Rectal smooth muscle tissue (tissue), 1 donor: ENCODE measurements around the gene SAMD4A.

Experiments used
- H3K27ac ChIP-seq: one replicate; pipeline ENCODE4 v1.7.0; 2013; ENCODE audit warnings: low read depth, low read length, inconsistent platforms
- H3K27me3 ChIP-seq: one replicate; pipeline ENCODE4 v1.7.0; 2013; ENCODE audit warnings: low read length; ENCODE audit not compliant: control insufficient read depth, insufficient read depth
- H3K36me3 ChIP-seq: one replicate; pipeline ENCODE4 v1.7.0; 2013; ENCODE audit warnings: low read length; ENCODE audit not compliant: control insufficient read depth, insufficient read depth
- H3K4me1 ChIP-seq: one replicate; pipeline ENCODE4 v1.7.0; 2013; ENCODE audit warnings: low read length; ENCODE audit not compliant: control insufficient read depth, insufficient read depth
- H3K4me3 ChIP-seq: one replicate; pipeline ENCODE4 v1.7.0; 2013; ENCODE audit warnings: low read length
- H3K9ac ChIP-seq: one replicate; pipeline ENCODE4 v1.7.0; 2013; ENCODE audit warnings: low read length

Gene SAMD4A

DNA sequence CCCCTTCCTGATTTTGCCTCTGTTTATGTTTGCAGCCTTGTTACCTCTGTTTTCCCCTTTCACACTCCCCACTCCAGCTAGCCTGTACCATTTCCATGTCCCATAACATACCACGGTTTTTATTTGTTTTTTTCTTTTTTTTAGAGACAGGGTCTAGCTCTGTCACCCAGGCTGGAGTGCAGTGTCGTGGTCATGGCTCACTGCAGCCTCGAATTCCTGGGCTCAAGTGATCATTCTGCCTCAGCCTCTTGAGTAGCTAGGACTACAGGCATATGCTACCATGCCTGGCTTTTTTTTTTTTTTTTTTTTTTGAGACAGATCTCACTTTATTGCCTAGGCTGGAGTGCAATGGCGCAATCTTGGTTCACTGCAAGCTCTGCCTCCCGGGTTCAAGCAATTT, 18.4 kb upstream of the SAMD4A start:
- Histone ChIP-seq H3K27ac (no peak overlapping the region), H3K27me3 (no peaks in the 10 kb centered on the region), H3K36me3 (no peaks in the 10 kb centered on the region), H3K9ac (no peak overlapping the region), H3K4me1 (no peaks in the 10 kb centered on the region), H3K4me3 (no peak overlapping the region)

DNA sequence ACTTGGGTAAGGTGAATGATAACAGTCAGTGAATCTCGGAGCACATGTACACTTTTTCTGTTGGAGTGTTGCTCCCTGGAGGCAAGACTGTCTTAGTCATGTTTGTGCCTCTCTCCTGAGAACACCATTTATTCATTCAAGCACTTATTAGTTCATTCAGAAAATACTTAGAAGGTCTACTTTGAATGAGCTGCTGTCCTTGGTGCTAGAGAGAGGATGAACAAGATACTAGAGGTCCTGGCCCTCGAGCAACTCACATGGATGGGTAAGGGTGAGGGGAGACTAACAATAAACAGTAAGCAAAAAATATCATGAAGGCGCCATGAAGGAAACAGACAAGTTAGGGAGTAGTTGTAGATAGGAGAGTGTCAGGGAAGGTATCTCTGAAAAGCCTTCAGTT, 17.1 kb upstream of the SAMD4A start:
- Histone ChIP-seq H3K4me3 (no peak overlapping the region), H3K9ac (no peak overlapping the region), H3K27ac (no peak overlapping the region), H3K36me3 (no peaks in the 10 kb centered on the region), H3K27me3 (no peaks in the 10 kb centered on the region), H3K4me1 (no peaks in the 10 kb centered on the region)

DNA sequence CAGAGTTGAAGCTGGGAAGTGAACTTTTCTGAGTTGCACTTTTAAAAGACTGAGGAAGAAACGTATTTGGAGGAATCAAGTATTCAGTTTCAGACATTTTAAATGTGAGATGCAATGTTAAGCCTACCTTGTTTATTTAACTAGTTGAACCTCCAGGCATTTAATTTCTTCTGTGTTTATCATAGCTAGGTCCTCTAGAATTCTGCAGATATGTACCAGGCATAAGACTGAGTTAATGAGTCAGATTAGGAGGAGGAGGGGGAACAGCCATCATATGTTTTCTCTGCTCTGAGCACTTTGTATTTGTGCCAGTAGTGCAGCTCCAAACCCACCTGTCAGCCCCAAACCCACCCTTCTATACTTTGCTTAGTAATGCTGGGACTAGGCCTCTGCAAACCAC, 16.4 kb upstream of the SAMD4A start:
- H3K4me3 ChIP-seq: no peak overlapping the region
- no peaks in the 10 kb centered on the region for H3K36me3 ChIP-seq
- H3K9ac ChIP-seq: no peak overlapping the region
- H3K4me1 ChIP-seq: no peaks in the 10 kb centered on the region
- H3K27me3 ChIP-seq: no peaks in the 10 kb centered on the region
- H3K27ac ChIP-seq: no peak overlapping the region

DNA sequence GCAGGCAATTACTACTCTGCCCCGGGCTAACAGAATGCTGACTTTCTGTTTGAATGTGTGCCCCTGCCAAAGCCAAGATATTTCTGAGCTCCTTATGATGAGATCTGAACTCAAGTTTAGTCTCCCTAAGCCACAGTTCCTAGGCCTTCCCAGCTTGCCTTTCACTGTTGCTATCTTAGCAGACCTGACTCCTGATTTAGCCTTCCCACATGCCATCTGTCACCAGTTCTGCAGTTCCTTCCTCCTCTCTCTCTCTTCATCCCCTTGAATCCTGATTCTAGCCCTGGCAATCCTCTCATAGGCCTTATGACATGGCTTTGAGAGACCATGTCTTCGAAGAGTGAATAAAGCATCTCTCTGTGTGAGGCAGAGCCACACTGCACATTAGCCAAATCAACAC, 12.5 kb upstream of the SAMD4A start:
- Histone ChIP-seq H3K9ac (no peak overlapping the region), H3K36me3 (no peaks in the 10 kb centered on the region), H3K4me3 (no peak overlapping the region), H3K27ac (no peak overlapping the region), H3K27me3 (no peaks in the 10 kb centered on the region), H3K4me1 (no peaks in the 10 kb centered on the region)

DNA sequence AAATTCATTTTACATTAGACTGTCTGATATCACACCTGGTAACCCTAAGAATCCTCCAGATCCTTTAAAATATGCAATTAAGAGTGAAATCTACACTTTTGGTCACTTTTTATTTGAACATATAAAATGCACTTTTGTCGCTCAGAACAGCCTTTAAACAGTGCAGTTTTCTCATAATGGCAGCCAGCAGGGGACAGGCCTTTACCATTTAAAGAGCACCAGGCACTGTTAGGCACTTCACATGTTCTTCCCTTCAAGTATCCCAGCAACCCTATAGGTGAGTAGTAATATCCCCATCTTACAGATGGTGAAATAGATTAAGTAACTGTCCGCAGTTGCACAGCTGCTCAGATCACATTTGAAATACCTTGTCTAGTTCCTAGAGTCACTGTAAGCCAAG, 11.3 kb upstream of the SAMD4A start:
- Histone ChIP-seq H3K27me3 (no peaks in the 10 kb centered on the region), H3K4me3 (no peak overlapping the region), H3K36me3 (no peaks in the 10 kb centered on the region), H3K9ac (no peak overlapping the region), H3K4me1 (no peaks in the 10 kb centered on the region), H3K27ac (no peak overlapping the region)

DNA sequence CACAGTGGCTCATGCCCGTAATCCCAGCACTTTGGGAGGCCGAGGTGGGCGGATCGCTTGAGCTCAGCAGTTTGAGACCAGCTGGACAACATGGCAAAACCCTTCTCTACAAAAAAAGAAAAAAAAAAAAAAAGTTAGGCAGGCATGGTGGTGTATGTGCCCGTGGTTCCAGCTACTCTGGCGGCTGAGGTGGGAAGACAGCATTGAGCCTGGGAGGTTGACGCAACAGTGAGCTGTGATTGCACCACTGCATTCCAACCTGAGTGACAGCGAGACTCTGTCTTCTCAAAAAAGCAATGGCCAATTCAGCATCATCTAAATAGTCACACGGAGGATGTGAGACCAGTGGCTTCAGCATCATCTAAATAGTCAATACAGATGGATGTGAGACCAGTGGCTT, 10.4 kb upstream of the SAMD4A start:
- Histone ChIP-seq H3K4me1 (no peaks in the 10 kb centered on the region), H3K27ac (no peak overlapping the region), H3K36me3 (no peaks in the 10 kb centered on the region), H3K27me3 (no peaks in the 10 kb centered on the region), H3K4me3 (no peak overlapping the region), H3K9ac (no peak overlapping the region)

DNA sequence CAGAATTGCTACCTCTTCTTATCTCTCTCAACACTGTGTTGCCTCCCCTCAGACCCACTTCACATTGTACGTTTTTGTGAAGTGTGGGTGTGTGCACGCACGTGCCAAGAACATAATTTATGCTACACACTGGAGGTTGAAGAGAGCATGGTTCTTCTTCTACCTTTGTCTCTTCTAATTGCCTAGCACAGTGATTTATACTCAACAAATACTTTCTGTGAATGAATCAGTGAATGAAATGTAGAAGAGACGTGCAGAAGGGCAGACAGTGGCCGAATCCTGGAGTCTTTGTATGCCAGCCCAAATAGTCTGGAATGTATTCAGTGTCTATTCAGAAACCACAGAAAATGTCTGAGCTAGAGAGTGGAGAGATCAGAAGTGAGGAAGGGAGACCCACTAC, 4.6 kb upstream of the SAMD4A start:
- H3K4me3 ChIP-seq: no peak overlapping the region
- peaks cover 8% of the 10 kb centered on the region for H3K4me1 ChIP-seq
- H3K27me3 ChIP-seq: no peaks in the 10 kb centered on the region
- H3K36me3 ChIP-seq: no peaks in the 10 kb centered on the region
- no peak overlapping the region for H3K27ac ChIP-seq
- no peak overlapping the region for H3K9ac ChIP-seq

DNA sequence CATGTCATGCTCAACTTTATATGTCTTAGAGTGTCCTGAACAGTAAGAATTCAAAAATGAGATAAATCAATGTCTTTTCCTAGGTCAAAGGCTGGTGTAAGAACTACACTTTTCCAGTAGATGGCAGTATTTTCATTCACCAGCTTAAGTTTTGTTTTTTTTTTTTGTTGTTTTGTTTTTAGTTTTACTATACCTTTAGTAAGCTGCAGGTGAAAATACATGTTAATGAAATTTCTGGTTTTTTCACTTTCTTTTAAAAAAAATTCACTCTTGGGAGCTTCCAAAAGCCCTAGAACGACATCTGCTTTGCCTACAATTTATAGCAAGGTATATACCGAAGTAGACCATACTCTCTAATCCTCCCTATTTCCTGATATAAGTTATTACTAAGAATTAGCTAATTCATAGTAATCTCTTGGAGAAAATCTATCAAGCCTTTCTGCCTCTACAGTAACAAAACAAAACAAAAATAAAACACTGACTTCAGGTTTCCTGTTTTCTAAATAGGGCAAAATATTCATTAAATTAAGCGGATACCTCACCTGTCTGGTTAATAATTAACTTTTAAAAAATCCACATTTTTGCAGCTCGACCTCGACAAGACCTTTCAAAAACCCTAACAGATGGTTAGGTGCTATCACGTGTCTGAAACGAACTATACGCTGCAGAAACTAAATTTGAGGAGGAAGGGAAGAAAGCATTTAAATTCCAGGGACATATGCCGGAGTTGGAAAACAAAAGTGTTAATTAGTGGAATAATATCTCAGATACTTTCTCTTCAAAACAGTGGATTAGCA, 2.7 kb upstream of the SAMD4A start:
- Histone ChIP-seq H3K4me1 (peaks cover 12% of the 10 kb centered on the region), H3K4me3 (peak overlapping the region; percentile 95), H3K27ac (peak overlapping the region; percentile 99), H3K9ac (peak overlapping the region; percentile 94), H3K27me3 (no peaks in the 10 kb centered on the region), H3K36me3 (no peaks in the 10 kb centered on the region)

DNA sequence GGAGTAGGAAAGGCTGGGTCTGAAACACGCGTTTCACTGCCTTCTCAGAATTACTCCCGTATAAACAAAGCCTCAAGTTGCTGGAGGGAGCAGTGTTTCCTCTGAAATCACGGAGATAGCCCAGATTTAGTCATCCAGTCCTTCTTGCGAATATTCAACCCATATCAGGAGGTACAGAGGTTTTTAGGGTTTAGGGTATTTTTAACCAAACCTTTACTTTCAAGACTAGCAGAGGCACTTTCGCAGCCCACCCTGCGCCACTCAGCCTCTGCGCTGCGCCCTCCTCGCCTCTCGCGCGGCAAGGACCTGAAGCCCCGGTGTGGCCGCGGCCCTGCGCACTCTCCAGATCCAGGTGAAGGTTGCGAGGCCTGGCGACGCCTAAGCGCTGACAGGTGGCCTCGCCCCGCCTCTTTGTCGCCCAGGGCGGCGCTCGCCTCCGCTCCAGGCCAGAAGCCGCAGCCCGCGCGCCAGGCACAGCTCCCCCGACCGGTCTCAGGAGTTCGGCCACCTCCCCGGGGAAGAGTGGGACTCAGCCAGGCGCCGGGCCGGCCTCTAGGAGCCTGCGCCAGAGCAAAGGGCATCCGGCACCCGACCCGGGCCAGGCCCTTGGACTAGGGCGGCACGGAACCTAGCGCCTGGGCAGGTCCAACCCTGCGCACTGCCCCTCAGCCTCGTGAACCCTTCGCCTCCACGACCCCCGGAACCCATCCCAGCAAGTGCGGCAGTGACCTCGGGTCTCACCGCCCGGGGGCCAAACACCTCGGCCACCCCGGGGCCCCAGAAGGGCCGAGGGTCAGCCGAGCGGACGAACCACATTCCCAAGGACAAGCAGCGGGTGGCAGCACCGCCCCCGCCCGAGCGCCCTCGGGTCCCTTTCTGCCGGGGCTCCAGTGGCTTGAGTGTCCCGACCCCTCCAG, 1.8 kb upstream of the SAMD4A start:
- peak overlapping the region; percentile 95 for H3K4me3 ChIP-seq
- peak overlapping the region; percentile 99 for H3K27ac ChIP-seq
- no peaks in the 10 kb centered on the region for H3K27me3 ChIP-seq
- H3K4me1 ChIP-seq: peaks cover 19% of the 10 kb centered on the region
- no peaks in the 10 kb centered on the region for H3K36me3 ChIP-seq
- peak overlapping the region; percentile 94 for H3K9ac ChIP-seq

DNA sequence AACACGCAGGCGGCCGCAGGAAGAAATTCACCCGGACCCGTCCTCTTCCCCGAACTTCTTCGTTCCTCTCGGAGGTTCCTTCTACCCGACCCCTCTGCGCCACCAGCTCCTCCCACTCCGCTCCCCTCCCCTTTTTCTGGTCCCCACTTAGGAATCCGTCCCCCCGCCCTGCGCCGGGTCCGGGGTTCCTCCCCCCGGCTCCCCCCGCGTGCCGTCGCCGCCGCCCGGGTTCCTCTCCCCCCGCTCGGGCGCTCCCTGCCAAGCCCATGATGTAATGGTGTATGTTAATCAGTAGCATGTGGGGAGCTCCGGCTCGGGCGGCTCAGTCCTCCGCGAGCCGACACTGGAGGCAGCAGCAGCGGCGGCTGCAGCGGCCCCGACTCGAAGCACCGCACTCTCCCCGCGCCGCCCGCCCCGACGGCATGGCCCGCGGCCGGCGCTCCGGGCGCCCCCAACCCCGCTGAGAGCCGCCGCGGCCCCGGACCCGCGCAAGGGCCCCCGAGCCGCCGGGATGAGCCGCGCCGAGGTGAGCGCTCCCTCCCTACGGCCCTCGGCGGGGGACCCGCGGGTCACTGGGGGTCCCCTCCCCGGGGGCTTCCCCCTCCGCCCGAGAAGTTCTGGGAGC, 1.0 kb upstream of the SAMD4A start:
- peak overlapping the region; percentile 94 for H3K9ac ChIP-seq
- H3K27me3 ChIP-seq: no peaks in the 10 kb centered on the region
- peak overlapping the region; percentile 95 for H3K4me3 ChIP-seq
- H3K4me1 ChIP-seq: peaks cover 22% of the 10 kb centered on the region
- no peaks in the 10 kb centered on the region for H3K36me3 ChIP-seq
- H3K27ac ChIP-seq: peak overlapping the region; percentile 99

DNA sequence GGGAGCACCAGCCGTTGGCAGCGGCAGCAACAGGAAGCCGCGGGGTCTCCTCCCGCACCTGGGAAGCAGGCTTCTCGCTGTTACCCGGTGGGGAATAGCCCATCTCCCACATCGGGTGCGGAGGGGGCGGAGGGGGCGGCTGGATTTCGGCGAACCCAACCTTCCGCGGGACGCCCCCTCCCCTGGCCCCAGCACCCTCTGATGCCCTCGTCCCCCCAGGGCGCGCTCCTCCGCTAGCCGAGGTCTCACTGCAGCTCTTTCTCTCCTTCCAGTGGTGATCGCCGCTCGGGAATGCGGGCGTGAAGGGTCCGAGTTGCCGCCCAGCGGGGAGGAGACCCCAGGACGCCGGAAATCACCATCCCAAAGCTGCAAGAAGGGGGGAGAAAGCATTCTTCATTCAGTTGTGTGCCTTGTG, 303 bp downstream of the SAMD4A start:
- peak overlapping the region; percentile 90 for H3K4me3 ChIP-seq
- no peaks in the 10 kb centered on the region for H3K36me3 ChIP-seq
- peaks cover 22% of the 10 kb centered on the region for H3K4me1 ChIP-seq
- no peaks in the 10 kb centered on the region for H3K27me3 ChIP-seq
- H3K27ac ChIP-seq: peak overlapping the region; percentile 99
- H3K9ac ChIP-seq: peak overlapping the region; percentile 66
